Hepatocyte (in vitro differentiated cells): Measurements from ENCODE around the gene NFILZ.

Experiments used
- CTCF ChIP-seq: fragments of 200-600 bp; sonication (generic); IDR thresholded peaks from 2 replicates; pipeline ENCODE4 v1.5.1; 2016; ENCODE audit warnings: antibody characterized with exemption, mild to moderate bottlenecking; ENCODE audit not compliant: poor library complexity
- EZH2 ChIP-seq: fragments of 200-600 bp; sonication (generic); IDR thresholded peaks from 2 replicates; pipeline ENCODE4 v1.6.1; 2016; ENCODE audit warnings: antibody characterized with exemption, mild to moderate bottlenecking, borderline replicate concordance
- EZH2phosphoT487 ChIP-seq: fragments of 200-600 bp; sonication (generic); IDR thresholded peaks from one replicate; pipeline ENCODE4 v1.6.1; 2018; ENCODE audit warnings: antibody characterized with exemption, mild to moderate bottlenecking, low read depth, moderate library complexity; ENCODE audit not compliant: unreplicated experiment, severe bottlenecking

- TF ChIP-seq CTCF (peak; percentile 47), EZH2 (no peak), EZH2phosphoT487 (no peak)
These were observed 44.3 kb upstream of the NFILZ start for GRCh38 chr19:8585894-8586750.
